Vagina (tissue), 2 donors: ENCODE measurements around the gene TSPAN9.

Source experiments
- CTCF ChIP-seq, 3 experiments: fragments of 450-650 bp in 2 of 3; fragments of 200-600 bp in 1 of 3; sonication (generic) in 1 of 3; IDR thresholded peaks; one replicate each; pipeline ENCODE4 v1.5.1; 2017 to 2019; ENCODE audit warnings: antibody characterized with exemption in 3 of 3, mild to moderate bottlenecking in 2 of 3, moderate library complexity in 2 of 3
- POLR2AphosphoS5 ChIP-seq, 2 donors: sonication (generic); formaldehyde crosslinking; IDR thresholded peaks; one replicate each; pipeline ENCODE4 v1.9.0; 2017; ENCODE audit warnings: antibody characterized with exemption in 2 of 2, mild to moderate bottlenecking in 2 of 2, low read depth in 1 of 2; ENCODE audit not compliant: insufficient read depth in 1 of 2

DNA sequence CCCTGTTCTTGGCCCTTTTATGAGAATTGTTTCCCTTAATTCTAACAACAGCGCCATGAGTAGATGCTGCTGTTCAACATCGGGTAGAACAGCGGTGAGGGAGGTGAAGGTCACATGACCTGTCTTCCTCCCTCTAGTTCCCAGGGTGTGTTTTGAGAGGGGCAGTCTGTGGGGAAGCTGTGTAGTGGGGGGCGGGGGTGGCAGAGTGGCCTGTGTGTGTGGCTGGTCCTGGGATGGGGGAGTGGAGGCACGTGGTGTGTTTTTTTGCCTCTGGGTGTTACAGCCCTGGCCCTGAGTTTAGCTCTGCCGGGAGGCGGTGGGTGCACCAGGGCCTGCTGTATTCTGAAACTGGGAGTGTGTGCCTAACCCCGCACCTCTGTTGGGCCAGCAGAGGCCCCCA is 202.7 kb downstream of the TSPAN9 start:
- TF ChIP-seq CTCF (IDR thresholded peaks at IDR 0.05) (no peak), POLR2AphosphoS5 (IDR thresholded peaks at IDR 0.05; ENCODE audit: insufficient read depth in 1 of 2, low read depth in 1 of 2) (no peak)
